ENCODE measurements around the gene PHETA2. TPM values are rescaled to one million over a fixed set of nuclear protein-coding genes. Genes with fewer than 3 reads are reported as not detected.
"Not testable (repeated sequence)": the region's sequence is repeated elsewhere in the genome, so short reads cannot be mapped to it uniquely, and the experiment has no call there.

Gene PHETA2
- total RNA-seq, 1 donor from 2014 or later, result 18.6 TPM

GRCh38 chr22:42101199-42101598, 27.2 kb downstream of the PHETA2 start:
- no peak for DNase-seq (ENCODE audit: low read depth)

- not testable (repeated sequence) for DNase-seq (ENCODE audit: low read depth)
Measured at GRCh38 chr22:42104332-42104860, 30.3 kb downstream of the PHETA2 start.

GRCh38 chr22:42108848-42109247, 34.8 kb downstream of the PHETA2 start:
- no peak for DNase-seq (ENCODE audit: low read depth)

GRCh38 chr22:42111798-42112197, 37.8 kb downstream of the PHETA2 start:
- DNase-seq (ENCODE audit: low read depth), result no peak

GRCh38 chr22:42112793-42113192, 38.7 kb downstream of the PHETA2 start:
- not testable (repeated sequence) for DNase-seq (ENCODE audit: low read depth)

- no peak for DNase-seq (ENCODE audit: low read depth)
Measured at GRCh38 chr22:42114721-42115120, 40.7 kb downstream of the PHETA2 start.

- not testable (repeated sequence) for DNase-seq (ENCODE audit: low read depth)
Measured at GRCh38 chr22:42115420-42115830, 41.4 kb downstream of the PHETA2 start.

GRCh38 chr22:42116848-42117424, 42.9 kb downstream of the PHETA2 start:
- DNase-seq (ENCODE audit: low read depth), result peak; percentile 10

- not testable (repeated sequence) for DNase-seq (ENCODE audit: low read depth)
Measured at GRCh38 chr22:42120231-42121021, 46.4 kb downstream of the PHETA2 start.

- DNase-seq (ENCODE audit: low read depth), result not testable (repeated sequence)
Measured at GRCh38 chr22:42123529-42123928, 49.5 kb downstream of the PHETA2 start.

GRCh38 chr22:42127606-42128005, 53.6 kb downstream of the PHETA2 start:
- DNase-seq (ENCODE audit: low read depth), result no peak

- not testable (repeated sequence) for DNase-seq (ENCODE audit: low read depth)
Measured at GRCh38 chr22:42128007-42128406, 54.0 kb downstream of the PHETA2 start.

Other genes with a start within 250 kb of the PHETA2 start
- gene SREBF2, start 241.1 kb upstream of the PHETA2 start, total RNA-seq, result 120 and 152 TPM in 2 replicates
- 0.27 TPM in 1 of 2 replicates, not detected in the other for gene SHISA8, start 159.2 kb upstream of the PHETA2 start, total RNA-seq
- 0.10 and 0.53 TPM in 2 replicates for gene TNFRSF13C, start 147.4 kb upstream of the PHETA2 start, total RNA-seq
- 0.64 and 0.88 TPM in 2 replicates for gene CENPM, start 127.1 kb upstream of the PHETA2 start, total RNA-seq
- not detected in 2 replicates for gene SEPTIN3, start 104.8 kb upstream of the PHETA2 start, total RNA-seq
- gene WBP2NL, start 75.5 kb upstream of the PHETA2 start, total RNA-seq, result not detected in 2 replicates
- gene NAGA, start 3.4 kb upstream of the PHETA2 start, total RNA-seq, result 16.8 and 19.7 TPM in 2 replicates
- gene SMDT1, start 5.5 kb downstream of the PHETA2 start, total RNA-seq, result 6.4 and 9.8 TPM in 2 replicates
- gene NDUFA6, start 16.5 kb downstream of the PHETA2 start, total RNA-seq, result 80.0 and 86.0 TPM in 2 replicates
- gene CYP2D6, start 56.6 kb downstream of the PHETA2 start, total RNA-seq, result not detected in 2 replicates
- 10.9 and 11.5 TPM in 2 replicates for gene TCF20, start 196.4 kb downstream of the PHETA2 start, total RNA-seq